IgD-negative memory B cell (primary cell): Measurements from ENCODE around the gene UHRF1. TPM values are rescaled to one million over a fixed set of nuclear protein-coding genes. Genes with fewer than 3 reads are reported as not detected.
"Not testable (repeated sequence)": the region's sequence is repeated elsewhere in the genome, so short reads cannot be mapped to it uniquely, and the experiment has no call there.

Experiments
- H3K27ac Mint-ChIP-seq, 3 donors: one replicate each; pipeline ENCODE4 v1.8.0; 2020 to 2022; ENCODE audit warnings: mild to moderate bottlenecking in 3 of 3, mixed read lengths in 3 of 3, moderate library complexity in 1 of 3
- H3K27me3 Mint-ChIP-seq: one replicate; pipeline ENCODE4 v1.8.0; 2021; ENCODE audit warnings: mixed read lengths
- H3K36me3 Mint-ChIP-seq: one replicate; pipeline ENCODE4 v1.8.0; 2020; ENCODE audit warnings: mild to moderate bottlenecking, mixed read lengths
- H3K4me1 Mint-ChIP-seq, 3 donors: one replicate each; pipeline ENCODE4 v1.8.0; 2020 to 2022; ENCODE audit warnings: mixed read lengths in 3 of 3, mild to moderate bottlenecking in 1 of 3
- H3K4me3 Mint-ChIP-seq, 4 donors: one replicate each; pipeline ENCODE4 v1.8.0; 2020 to 2022; ENCODE audit warnings: mild to moderate bottlenecking in 4 of 4, mixed read lengths in 4 of 4, moderate library complexity in 3 of 4
- H3K9me3 Mint-ChIP-seq, 3 donors: one replicate each; pipeline ENCODE4 v1.8.0; 2020 to 2021; ENCODE audit warnings: mixed read lengths in 3 of 3, mild to moderate bottlenecking in 1 of 3
- polyA plus RNA-seq: library from polyadenylated mRNA; unstranded; fragments of 300-500 nt; fragmentation: Illumina TruSeq; gene quantifications from one replicate; pipeline ENCODE4 v1.2.3, GENCODE V29; 2021

The UHRF1 gene
- polyA plus RNA-seq, 1 donor from 2014 or later = not detected

- no peak overlapping the region for H3K4me3 Mint-ChIP-seq
- H3K4me1 Mint-ChIP-seq = peaks cover 0 to 2% (median 0%) of the 10 kb centered on the region in 3 donors
- no peaks in the 10 kb centered on the region for H3K27me3 Mint-ChIP-seq
- no peaks in the 10 kb centered on the region for H3K9me3 Mint-ChIP-seq
- no peak overlapping the region for H3K27ac Mint-ChIP-seq
- no peaks in the 10 kb centered on the region for H3K36me3 Mint-ChIP-seq
Observed at GRCh38 chr19:4939466-4939865, 30.2 kb downstream of the UHRF1 start.

DNA sequence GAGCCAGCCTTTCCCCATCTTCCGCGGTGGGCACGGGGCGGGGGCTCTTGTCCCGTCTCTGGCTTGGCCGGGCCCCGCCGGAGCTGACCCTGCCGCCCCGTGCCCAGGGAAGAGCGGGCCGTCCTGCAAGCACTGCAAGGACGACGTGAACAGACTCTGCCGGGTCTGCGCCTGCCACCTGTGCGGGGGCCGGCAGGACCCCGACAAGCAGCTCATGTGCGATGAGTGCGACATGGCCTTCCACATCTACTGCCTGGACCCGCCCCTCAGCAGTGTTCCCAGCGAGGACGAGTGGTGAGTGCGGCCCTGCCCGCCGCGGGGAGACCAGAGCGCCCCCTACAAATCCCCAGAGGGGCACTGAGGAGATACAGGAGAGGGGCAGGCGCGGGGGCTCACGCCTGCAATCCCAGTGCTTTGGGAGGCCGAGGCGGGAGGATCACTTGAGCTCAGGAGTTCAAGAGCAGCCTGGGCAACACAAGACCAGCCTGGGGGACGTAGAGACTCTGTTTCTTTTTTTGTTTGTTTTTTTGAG, 32.4 kb downstream of the UHRF1 start:
- not testable (repeated sequence) for H3K27me3 Mint-ChIP-seq, H3K4me3 Mint-ChIP-seq, H3K4me1 Mint-ChIP-seq, H3K9me3 Mint-ChIP-seq, H3K36me3 Mint-ChIP-seq, H3K27ac Mint-ChIP-seq

GRCh38 chr19:4950650-4951049, 41.3 kb downstream of the UHRF1 start:
- H3K4me1 Mint-ChIP-seq, H3K9me3 Mint-ChIP-seq, H3K27ac Mint-ChIP-seq, H3K27me3 Mint-ChIP-seq, H3K36me3 Mint-ChIP-seq: not testable (repeated sequence)
- H3K4me3 Mint-ChIP-seq = peak overlapping the region in 1 of 4 donors; percentile 47

GRCh38 chr19:4951656-4952055, 42.4 kb downstream of the UHRF1 start:
- Mint-ChIP-seq H3K4me1 (no peaks in the 10 kb centered on the region), H3K9me3 (no peaks in the 10 kb centered on the region), H3K27ac (no peak overlapping the region), H3K36me3 (peaks cover 3% of the 10 kb centered on the region), H3K4me3 (no peak overlapping the region), H3K27me3 (no peaks in the 10 kb centered on the region)

- H3K27ac Mint-ChIP-seq = no peak overlapping the region
- H3K9me3 Mint-ChIP-seq = no peaks in the 10 kb centered on the region
- H3K36me3 Mint-ChIP-seq = peaks cover 1% of the 10 kb centered on the region
- H3K4me3 Mint-ChIP-seq = no peak overlapping the region
- H3K27me3 Mint-ChIP-seq = no peaks in the 10 kb centered on the region
- no peaks in the 10 kb centered on the region for H3K4me1 Mint-ChIP-seq
Observed at GRCh38 chr19:4952945-4953344, 43.6 kb downstream of the UHRF1 start.

GRCh38 chr19:4954320-4955149, 45.2 kb downstream of the UHRF1 start:
- H3K4me1 Mint-ChIP-seq, H3K27me3 Mint-ChIP-seq, H3K9me3 Mint-ChIP-seq, H3K36me3 Mint-ChIP-seq, H3K4me3 Mint-ChIP-seq: not testable (repeated sequence)
- H3K27ac Mint-ChIP-seq = peak overlapping the region in 1 of 3 donors; percentile 47

GRCh38 chr19:4955274-4955673, 46.0 kb downstream of the UHRF1 start:
- H3K36me3 Mint-ChIP-seq = peaks cover 1% of the 10 kb centered on the region
- H3K27me3 Mint-ChIP-seq = no peaks in the 10 kb centered on the region
- no peak overlapping the region for H3K4me3 Mint-ChIP-seq
- H3K4me1 Mint-ChIP-seq = no peaks in the 10 kb centered on the region
- H3K9me3 Mint-ChIP-seq = no peaks in the 10 kb centered on the region
- no peak overlapping the region for H3K27ac Mint-ChIP-seq

GRCh38 chr19:4957981-4958380, 48.7 kb downstream of the UHRF1 start:
- Mint-ChIP-seq H3K27ac (no peak overlapping the region), H3K4me1 (no peaks in the 10 kb centered on the region), H3K9me3 (no peaks in the 10 kb centered on the region), H3K4me3 (peak overlapping the region in 1 of 4 donors; percentile 3), H3K27me3 (no peaks in the 10 kb centered on the region), H3K36me3 (peaks cover 1% of the 10 kb centered on the region)

DNA sequence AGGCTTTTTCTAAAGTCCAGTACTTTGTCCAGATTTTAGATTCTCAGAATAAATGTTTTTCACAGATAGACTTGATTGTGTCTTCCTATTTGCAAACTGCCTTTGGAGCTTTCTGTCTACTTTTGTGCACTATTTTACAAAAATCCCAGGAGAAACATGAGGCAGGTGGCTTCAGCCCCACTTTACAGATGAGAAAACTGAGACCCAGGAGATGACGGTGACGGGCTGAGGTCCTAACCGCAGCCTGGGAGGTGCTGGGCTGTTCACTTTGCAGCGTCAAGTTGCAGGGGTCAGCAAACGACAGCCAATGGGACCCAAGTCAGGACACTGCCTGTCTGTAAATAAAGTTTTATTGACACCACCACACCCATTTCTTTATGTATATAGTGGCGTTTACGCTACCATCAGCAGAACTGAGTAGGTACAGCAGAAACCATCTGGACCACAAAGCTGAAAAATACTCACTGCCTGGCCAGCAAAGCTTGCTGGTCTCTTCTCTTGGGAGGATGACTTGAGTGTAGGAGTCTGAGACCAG, 52.9 kb downstream of the UHRF1 start:
- H3K36me3 Mint-ChIP-seq = no peaks in the 10 kb centered on the region
- H3K27me3 Mint-ChIP-seq = no peaks in the 10 kb centered on the region
- H3K27ac Mint-ChIP-seq = no peak overlapping the region
- H3K4me1 Mint-ChIP-seq = no peaks in the 10 kb centered on the region
- no peaks in the 10 kb centered on the region for H3K9me3 Mint-ChIP-seq
- no peak overlapping the region for H3K4me3 Mint-ChIP-seq

DNA sequence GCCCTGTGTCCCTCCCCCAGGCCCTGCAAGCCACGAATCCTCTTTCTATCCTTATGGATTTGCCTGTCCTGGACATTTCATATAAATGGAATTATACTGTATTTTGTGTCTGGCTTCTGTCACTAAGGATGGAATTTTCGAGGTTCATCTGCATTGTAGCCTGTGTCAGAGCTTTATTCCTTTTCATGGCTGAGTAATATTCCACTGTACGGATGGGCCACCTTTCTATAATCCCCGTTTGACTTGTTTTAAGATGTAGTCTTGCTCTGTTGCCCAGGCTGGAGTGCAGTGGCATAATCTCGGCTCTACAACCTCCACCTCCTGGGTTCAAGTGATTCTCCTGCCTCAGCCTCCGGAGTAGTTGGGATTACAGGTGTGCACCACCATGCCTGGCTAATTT, 55.8 kb downstream of the UHRF1 start:
- H3K27me3 Mint-ChIP-seq = peaks cover under 1% of the 10 kb centered on the region

GRCh38 chr19:4966591-4966990, 57.3 kb downstream of the UHRF1 start:
- Mint-ChIP-seq H3K9me3 (no peaks in the 10 kb centered on the region), H3K27me3 (peaks cover 4% of the 10 kb centered on the region), H3K4me3 (peak overlapping the region in 1 of 4 donors; percentile 59), H3K4me1 (peaks cover 16 to 26% (median 23%) of the 10 kb centered on the region in 3 donors), H3K27ac (peak overlapping the region in 1 of 3 donors; percentile 30), H3K36me3 (peaks cover 4% of the 10 kb centered on the region)

More for the DNA sequence above, 55.8 kb downstream of the UHRF1 start:
- Mint-ChIP-seq H3K4me3 (no peak overlapping the region), H3K9me3 (no peaks in the 10 kb centered on the region), H3K27ac (no peak overlapping the region), H3K4me1 (peaks cover 8 to 11% (median 8%) of the 10 kb centered on the region in 3 donors), H3K36me3 (peaks cover 1% of the 10 kb centered on the region)

DNA sequence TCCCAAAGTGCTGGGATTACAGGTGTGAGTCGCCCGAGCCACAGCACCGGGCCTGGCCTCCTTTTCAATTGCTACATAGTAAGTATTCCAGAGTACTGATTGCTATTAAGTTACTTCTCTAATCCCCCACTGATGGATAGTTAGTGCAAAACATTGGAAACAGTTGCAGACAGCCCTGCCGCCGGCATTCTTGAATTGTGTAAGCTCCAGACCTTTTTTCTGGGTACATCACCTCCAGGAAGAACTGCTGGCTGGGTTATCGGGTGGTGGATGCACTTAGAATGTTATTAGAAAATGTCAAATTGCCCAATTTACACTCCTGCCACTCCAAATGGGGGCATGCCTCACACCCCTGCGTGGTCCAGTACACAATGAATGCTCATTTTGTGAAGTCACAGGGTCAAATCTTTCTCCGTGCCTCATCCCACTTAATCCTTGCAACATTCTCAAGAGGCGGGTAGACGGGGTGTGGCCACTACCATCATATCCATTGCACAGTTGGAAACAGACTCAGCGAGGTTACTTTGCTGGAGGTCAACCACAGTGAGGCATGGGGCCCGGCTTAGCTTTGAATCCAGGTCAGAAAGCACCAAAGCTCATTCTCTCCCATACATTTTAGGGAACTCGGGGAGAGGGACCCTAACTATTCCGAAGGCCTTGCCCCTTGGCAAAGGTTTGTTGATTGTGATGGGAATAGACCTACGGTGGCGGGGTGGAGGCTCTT, 58.6 kb downstream of the UHRF1 start:
- H3K27me3 Mint-ChIP-seq = peaks cover 4% of the 10 kb centered on the region
- H3K4me3 Mint-ChIP-seq = peak overlapping the region; percentile 81 to 95 (median 91)
- peaks cover 4% of the 10 kb centered on the region for H3K36me3 Mint-ChIP-seq

DNA sequence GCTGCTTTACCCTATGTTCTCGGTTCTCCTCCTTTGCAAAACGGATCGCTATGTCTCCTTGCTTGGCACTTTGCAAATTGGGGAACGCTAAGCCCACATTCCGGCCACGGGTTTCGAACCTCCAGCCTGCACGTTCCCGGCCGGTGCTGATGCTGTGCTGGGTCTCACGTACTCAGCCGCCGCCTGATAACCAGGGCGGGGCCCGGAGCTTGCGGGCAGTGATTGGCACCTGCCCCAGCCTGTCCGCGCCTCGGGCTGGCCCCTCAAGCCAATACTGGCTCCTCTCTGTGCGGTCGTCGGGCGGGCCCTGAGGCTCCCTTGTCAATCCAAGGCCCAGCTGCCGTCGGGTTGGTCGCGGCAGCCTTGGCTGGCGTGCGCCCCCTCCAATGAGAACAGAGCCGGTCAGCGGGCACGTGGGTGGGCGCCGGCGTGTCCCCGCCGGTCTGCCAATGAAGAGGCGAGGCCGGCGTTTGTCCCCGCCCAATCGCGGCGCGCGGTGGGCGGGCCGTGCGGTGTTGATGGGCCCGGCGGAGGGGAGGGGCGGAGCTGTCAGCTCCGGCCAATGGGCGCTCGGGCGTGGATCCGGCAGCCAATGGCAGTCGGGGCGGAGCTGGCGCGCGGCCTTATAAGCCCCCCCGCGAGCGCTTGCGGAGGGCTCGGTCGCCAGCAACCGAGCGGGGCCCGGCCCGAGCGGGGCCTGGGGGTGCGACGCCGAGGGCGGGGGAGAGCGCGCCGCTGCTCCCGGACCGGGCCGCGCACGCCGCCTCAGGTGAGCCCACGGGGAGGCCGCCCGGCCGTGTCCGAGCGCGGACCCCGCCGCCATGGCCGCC, 59.4 kb downstream of the UHRF1 start, which contains the start of gene KDM4B:
Gene KDM4B (plus strand): TSS at position 652 of the 830 bp plus-strand sequence. CDS start 63,778 bp downstream, outside the sequence.
- Mint-ChIP-seq H3K4me3 (peak within 1 kb of the TSS; percentile 83 to 96 (median 91)), H3K4me1 (peaks cover 16 to 27% (median 25%) of the 10 kb centered on the region in 3 donors), H3K27me3 (peaks cover 4% of the 10 kb centered on the region), H3K9me3 (no peaks in the 10 kb centered on the region), H3K36me3 (peaks cover 4% of the 10 kb centered on the region), H3K27ac (peak within 1 kb of the TSS; percentile 73 to 96 (median 86))

More for the DNA sequence above, 58.6 kb downstream of the UHRF1 start:
- Mint-ChIP-seq H3K4me1 (peaks cover 16 to 27% (median 25%) of the 10 kb centered on the region in 3 donors), H3K27ac (peak overlapping the region; percentile 73 to 96 (median 81)), H3K9me3 (no peaks in the 10 kb centered on the region)

DNA sequence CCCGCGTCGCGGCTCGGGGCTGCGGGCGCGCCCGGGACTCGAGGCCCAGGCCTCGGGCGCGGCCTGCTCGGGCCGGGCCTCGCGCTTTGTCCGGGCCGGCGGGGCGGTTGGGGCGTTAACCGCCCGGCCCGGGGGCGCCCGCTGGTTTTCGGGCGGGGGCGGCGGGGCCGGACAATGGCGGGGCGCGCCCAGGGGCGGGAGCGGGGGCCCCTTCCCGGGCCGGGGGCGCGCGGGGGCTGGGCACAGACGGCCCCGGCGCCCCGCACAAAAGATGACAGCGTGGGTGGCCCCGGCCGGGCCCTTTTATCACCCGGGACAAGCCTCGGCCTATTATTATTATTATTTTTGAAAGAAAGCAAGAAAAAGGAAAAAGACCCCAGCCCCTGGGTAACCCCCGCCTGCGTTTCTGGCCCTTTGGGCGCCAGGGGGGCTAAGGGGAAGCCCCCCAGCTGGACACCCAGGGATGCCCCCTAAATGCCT, 60.0 kb downstream of the UHRF1 start:
- H3K27me3 Mint-ChIP-seq = peaks cover 4% of the 10 kb centered on the region
- H3K9me3 Mint-ChIP-seq = no peaks in the 10 kb centered on the region
- H3K27ac Mint-ChIP-seq = peak overlapping the region in 2 of 3 donors; percentile 86 to 89
- peaks cover 16 to 27% (median 25%) of the 10 kb centered on the region in 3 donors for H3K4me1 Mint-ChIP-seq
- peaks cover 4% of the 10 kb centered on the region for H3K36me3 Mint-ChIP-seq
- peak overlapping the region; percentile 83 to 96 (median 89) for H3K4me3 Mint-ChIP-seq
